Left renal cortex interstitium (tissue), 4 donors: Measurements from ENCODE around the gene SHF. TPM values are rescaled to one million over a fixed set of nuclear protein-coding genes. Genes with fewer than 3 reads are reported as not detected.
A peak's percentile ranks its signal among the peaks of the same experiment; 100 is the strongest.

Experiments
- DNase-seq, 4 donors: peaks; one replicate each; pipeline ENCODE4 v3.0.0-alpha.2; 2013; ENCODE audit warnings: low read depth in 4 of 4, low spot score in 2 of 4, missing footprints in 1 of 4
- polyA plus RNA-seq, 4 donors: library from polyadenylated mRNA; unstranded; fragments of 120-200 nt; gene quantifications; one replicate each; pipeline ENCODE4 v1.2.1, GENCODE V29; 2013; ENCODE audit not compliant: insufficient read length in 4 of 4

Gene SHF
- polyA plus RNA-seq, 4 donors = 17.4 to 22.0 (median 19.1) TPM

DNA sequence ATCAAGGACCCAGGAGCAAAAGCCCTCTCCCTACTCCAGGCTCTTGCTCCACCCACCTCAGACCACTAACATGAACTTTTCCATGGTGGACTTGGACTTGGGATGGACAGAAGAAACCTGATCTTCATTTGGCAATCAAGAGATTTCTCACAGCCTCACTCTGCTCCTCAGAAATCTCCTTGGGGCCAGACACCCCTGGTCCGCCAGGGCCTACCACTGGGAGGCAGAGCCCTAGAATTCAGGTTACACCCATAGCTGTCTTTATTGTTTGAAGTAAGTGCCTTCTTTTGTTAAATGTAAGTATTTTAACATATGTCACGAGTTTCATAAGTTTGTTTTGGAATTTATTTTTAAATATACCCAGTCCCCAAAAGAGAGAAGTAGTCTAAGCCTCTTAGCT, 13.2 kb downstream of the SHF start:
- DNase-seq = no peak

DNA sequence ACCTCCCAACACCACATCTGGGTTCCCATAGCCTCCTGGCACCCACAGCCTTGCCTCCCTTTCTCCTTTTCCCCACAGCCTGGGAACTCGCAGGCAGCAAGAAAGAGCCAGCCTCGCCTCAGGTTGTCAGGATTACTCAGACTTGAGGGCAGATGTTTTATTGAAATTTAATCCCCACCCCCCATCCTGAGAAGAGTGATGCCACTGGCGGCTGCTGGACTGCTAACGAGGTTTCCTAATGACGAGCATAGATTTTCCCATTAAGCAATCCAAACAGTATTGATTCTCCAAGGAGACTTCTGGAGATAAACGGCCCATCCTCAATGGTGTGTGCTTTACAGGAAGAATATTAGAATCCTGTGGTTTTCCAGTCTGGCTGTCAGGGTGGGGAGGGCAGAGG, 13.7 kb downstream of the SHF start:
- no peak for DNase-seq

DNA sequence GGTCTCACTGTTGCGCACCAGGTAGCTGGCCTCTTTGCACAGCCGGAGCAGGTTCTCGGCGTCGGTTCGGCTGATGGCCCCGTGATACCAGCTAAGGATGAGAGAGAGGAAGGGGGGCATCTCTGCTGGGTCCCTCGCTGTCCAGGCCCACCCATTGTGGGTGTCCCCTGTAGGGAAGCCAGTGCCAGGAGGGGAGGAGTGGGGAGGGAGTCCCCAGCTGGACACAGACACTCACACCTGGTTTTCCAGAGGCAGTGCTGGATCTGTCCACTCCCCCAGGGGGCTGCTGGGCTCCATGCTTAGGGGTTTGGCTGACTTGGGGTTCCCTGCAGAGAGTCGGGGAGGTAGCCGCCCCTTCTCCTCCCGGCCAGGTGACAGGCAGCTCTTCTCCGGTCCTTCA, 15.9 kb downstream of the SHF start:
- no peak for DNase-seq

DNA sequence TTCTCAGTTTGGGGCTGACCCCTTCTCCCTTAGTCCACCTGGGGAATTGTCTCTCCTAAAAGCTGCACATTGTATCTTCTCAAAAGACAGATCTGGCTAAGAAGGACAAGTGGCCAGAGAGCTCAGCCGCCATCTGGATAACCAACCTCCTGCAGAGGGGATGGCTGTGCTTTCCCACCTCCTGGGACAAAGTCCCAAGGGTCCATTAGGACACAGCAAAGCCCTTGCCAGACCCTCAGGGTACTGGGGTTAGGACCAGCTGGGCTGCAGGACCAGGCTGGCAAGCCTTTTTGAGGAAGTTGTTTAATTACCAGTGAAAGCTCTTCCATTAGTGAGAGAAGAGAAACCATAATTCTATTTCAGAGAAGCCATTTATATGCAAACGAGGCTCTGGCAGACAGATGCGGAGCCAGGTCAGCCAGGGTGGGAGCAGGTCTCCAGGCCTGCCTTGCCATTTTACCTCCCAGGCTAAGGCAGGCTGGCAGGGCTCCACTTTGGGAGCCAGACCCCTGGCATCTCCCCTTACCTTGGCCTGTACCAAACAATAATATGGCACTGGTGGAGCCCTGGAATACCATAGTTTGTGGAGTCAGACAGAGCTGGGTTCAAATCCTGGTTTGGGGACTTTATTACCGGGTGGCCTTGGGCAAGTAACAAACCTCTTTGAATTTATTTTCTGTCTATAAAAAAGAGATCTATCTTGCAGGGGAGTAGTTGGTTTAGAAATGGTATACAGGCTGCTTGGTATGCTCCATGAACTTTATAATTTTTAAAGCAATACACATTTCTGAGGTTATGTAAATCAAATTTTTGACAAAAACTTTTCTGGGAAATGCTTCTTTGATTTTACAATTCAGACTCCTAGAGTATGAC, 17.9 kb downstream of the SHF start:
- no peak for DNase-seq

DNA sequence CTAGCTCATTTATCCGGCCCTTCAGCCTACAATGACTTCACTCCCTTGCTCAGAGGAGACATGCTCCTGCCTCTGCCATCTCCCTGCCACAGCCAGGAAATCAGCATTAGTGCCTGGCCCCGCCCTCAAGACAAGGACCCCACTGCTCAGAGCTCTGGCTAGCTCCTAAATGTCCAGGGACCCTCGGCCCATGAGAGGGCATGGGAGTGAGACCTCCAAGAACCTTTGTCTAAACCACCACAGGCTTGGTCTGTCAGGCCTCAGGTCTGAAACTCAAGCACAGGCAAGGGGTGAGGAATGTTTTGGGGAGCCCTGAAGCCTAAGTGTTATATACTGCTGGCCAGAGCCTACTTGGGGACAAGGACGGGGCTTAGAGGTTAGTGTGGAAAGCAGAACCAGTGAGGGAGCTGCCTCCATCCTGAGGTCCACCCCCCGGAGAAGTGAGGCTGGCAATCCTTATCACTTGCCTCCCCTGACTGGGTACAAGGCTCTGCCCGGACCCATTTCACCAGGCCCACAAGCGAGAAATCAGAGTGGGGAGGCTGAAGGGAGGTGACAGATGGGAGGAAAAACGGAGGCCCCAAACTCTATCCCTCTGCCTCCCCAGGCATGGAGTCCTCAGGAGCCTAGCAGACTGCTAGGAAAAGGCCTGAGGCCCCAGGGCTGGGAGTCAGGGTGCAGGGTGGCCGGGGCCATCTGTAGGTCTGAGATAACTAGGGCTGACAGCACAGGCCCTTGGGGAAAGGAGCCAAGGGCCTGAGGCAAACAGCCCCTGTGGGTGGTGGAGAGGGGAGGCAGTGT, 18.8 kb downstream of the SHF start:
- DNase-seq = no peak

DNA sequence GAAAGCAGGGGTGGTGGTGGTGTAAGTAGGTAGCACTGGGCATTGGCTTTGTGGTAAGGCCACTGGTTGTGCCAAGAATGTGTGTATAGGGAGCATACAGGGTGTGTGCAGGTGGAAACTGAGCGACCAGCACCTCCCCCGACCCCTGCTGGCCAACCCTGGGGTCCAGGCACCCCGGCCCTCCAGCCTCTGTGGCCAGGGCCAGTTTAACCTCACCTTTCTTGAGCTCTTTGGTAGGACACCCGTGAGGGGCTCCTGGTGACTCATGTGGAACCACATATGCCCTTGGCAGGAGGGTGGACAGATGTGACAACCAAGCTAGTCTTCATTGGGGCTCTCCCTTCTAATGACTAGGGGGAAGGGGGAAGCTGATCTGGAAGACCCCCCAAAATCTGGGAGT, 19.5 kb downstream of the SHF start:
- no peak for DNase-seq

DNA sequence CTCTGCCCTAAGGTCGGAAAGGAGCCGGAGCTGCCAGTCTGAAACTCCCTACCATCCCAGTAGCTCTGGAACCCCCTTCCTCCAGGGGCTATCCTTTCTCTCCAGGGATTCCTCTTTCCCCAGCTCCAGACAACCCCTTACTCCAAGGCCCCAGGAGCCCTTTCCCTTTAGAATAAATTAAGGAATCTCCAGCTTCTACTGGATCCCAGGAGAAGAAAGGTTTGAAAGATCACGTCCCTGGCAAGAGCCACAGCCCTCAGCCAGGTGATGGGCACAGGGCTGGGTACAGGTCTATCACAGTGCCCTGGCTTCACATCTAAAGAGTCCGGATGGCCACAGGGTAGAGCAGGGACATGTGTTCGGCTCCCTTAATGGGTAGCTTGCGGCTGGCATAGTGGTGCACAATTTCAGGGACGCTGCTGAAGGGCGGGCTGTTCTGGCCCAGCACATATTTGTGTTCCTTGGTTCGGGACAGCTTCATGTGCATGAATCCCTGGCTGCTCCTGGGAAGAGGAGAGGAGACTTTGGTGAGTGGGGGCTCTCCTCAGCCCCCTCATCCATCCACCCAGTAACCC, 20.0 kb downstream of the SHF start:
- no peak for DNase-seq

DNA sequence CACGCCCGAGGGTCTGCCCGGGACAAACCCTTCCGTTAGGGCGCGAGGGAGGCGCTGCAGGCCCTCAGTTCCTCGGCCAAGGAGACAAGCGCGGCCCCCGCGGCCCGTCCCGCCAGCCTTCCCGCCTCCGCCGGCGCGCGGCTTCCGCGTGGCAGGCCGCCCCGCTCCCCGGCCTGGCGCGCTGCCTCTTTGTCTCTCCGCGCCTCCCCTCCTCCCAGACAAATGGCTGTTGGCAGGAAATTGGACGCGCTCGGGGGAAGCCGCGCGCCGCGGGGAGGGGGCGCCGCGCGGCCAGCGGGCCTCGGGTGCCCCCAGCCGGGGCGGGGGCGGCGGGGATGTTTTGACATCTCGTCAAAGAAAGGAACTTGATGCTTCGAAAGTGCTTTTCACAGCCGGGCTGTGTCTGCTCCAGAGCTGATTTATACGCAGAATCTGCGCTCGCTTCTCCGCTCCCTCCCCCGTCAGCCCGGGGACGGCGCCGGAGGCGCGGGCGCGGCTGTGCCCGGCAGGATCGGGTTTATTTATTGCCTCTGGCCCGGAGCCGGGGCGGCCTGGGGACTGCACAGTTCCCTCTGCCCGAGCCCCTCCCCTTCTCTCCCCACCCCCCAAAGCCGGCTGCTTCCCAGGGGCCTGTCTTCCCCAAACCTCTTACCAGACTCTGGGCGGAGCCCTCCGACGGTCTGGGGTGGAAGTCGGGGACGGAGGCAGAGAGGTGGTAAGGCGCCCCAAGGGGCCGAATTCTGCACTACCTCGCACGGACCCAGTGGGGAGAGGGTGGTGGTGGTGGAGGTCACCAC, 20.7 kb downstream of the SHF start:
- DNase-seq = peak; percentile 59 to 74 (median 64)

DNA sequence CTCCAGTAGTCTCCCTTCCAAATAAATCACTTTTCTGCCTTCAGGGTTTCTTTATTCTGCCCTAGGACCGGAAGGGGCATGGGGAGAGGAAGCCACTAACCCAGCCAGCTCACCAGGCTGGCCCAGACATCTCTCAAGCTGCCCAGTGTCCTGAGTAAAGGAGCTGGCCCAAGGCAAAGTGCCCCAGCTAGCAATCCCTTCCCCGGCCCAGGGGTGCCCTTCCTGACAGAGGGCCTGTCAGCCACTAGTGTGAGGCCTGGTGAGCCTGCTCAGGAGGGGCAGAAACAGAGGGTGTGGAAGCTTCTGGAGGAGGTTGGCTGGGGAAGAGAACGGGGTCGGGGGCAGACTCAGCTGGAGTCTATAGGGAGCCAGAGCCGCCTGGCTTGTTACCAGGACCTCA, 22.2 kb downstream of the SHF start:
- DNase-seq = no peak

DNA sequence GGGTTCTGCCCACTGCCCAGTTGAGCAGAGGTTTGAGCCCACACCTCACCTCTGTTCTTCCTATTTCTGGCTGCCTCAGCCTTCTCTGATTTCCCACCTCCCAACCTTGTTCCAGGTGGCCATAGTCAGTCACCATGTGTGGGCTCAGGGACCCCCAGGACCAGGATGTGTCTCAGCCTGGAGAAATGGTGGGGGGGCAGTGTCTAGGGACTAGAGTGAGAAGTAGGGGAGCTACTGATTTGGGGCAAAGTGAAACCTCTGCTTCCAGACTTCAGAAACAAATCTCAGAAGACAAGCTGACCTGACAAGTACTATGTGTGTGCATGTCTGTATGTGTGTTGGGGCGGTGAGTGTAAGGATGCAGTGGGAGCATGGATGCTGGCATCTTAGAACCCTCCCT, 22.9 kb downstream of the SHF start:
- no peak for DNase-seq

DNA sequence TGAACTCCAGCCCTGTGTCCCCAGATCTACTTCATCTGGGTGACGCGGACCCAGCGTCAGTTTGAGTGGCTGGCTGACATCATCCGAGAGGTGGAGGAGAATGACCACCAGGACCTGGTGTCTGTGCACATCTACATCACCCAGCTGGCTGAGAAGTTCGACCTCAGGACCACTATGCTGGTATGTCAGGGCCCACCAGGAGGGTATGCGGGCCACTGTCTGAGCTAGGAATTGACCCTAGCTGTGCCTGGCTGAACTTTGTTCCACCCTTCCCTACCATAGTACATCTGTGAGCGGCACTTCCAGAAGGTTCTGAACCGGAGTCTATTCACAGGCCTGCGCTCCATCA, 24.3 kb downstream of the SHF start:
- no peak for DNase-seq

DNA sequence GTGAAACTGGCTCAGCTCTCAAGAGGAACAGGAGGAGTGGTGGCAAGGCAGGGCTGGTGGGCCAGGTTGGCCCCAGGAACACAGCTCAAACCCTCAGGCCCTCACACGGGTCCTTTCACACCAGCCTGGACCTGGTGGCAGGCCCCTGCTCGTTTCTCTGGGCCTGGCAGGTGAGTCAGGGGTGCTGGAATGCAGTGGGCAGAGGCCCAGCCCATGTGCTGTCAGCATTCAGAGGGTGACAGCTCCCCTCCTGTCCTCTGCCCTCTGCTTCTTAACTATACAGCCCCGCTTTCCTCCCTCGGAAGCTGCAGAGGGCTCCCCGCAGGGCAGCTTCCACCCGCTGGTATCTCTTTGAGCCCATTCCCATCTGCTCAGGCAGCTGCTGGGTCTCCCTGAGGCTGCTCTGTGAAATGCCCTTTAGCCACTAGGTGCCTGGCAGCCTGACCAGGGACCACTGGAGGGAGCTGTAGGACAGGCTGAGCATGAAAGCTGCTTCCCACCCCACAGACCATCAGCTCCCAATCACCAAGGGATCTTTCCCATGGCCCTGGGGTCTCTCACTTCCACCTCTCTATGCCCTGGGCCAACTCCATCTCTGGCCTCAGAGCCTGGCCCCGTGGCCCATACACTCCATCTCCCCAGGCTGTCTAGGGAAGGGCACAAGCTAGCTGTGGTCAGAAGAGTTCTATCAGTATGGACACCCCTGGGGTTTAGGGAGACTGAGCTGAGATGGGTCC, 24.8 kb downstream of the SHF start:
- DNase-seq = peak in 2 of 4 donors; percentile 55 to 79

DNA sequence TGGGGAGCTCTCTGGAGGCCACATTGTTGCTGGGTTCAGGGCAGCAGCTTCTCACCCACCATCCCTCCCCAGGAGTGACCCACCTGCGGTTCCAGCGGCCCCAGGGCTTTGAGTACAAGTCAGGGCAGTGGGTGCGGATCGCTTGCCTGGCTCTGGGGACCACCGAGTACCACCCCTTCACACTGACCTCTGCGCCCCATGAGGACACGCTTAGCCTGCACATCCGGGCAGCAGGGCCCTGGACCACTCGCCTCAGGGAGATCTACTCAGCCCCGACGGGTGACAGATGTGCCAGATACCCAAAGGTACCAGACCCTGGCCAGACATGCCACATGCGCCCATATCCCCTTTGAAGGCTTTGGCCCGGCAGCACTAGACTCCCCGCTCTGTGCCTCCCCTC, 26.1 kb downstream of the SHF start:
- DNase-seq = no peak

DNA sequence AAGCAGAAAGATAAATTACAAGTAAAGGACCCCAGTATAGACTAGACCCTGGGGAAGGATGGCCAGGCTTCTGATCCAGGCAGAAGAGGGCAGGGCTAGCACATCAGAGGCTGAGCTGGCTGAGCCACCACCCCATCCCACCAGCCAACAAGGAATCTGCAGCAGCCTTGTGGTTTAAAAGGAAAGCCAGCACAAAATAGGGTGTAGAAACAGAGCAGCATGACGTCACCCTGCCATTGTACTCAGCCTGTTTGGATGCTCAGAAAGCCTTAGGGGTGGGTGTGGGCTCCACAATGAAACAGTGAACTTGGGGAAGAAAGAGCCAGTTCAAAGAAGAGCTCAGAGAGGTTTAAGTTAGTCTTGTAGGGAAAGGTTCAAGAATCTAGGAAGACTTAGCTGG, 29.8 kb downstream of the SHF start:
- DNase-seq = no peak

DNA sequence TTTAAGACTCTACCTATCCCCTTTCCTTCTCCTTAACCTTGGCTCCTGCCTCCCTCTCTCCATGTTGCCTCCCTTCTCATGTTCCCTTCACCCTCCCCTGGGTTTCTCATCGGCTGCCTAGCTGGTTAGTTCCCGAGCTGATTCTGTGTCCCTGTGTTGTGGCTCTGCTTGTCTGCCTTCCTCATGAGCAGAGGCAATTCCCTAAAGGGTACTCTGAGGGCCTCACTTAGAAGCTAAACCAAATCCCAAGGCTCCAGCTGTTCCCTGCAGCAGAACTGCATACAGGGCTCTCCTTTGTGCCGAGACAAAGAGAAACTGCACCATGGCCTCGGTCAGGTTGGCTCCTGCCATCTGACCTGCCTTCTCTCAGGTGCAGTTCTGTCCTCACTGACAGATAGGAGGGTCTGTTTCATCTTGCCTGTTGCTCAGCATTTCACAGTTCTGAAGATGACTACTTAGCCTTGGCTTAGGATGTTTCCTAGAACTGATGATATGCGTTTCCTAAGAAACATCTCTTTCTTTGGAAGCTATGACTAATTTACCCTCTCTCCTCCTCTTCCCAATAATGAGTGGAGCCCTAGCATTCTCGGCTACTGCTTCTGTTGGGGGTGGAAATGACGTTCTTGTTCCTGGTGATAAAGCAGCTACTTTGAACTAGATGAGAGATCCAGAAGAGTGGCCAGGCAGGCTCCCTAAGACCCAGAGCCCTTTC, 30.9 kb downstream of the SHF start:
- DNase-seq = no peak

DNA sequence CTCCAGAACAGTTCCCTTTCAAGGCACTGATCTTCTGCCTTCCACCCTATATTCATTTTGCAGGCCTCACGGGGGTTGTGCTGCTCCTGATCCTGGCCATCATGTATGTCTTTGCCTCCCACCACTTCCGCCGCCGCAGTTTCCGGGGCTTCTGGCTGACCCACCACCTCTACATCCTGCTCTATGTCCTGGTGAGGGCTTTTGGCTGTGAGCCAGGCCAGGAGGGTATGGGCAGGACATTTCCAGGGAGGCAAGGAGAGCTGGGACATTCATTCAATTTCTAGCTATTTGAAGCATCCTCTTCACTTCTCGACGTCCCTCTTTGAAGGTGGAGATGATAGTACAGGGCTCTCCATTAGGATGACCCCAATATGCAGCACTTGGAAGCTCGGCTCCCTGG, 32.0 kb downstream of the SHF start:
- no peak for DNase-seq

DNA sequence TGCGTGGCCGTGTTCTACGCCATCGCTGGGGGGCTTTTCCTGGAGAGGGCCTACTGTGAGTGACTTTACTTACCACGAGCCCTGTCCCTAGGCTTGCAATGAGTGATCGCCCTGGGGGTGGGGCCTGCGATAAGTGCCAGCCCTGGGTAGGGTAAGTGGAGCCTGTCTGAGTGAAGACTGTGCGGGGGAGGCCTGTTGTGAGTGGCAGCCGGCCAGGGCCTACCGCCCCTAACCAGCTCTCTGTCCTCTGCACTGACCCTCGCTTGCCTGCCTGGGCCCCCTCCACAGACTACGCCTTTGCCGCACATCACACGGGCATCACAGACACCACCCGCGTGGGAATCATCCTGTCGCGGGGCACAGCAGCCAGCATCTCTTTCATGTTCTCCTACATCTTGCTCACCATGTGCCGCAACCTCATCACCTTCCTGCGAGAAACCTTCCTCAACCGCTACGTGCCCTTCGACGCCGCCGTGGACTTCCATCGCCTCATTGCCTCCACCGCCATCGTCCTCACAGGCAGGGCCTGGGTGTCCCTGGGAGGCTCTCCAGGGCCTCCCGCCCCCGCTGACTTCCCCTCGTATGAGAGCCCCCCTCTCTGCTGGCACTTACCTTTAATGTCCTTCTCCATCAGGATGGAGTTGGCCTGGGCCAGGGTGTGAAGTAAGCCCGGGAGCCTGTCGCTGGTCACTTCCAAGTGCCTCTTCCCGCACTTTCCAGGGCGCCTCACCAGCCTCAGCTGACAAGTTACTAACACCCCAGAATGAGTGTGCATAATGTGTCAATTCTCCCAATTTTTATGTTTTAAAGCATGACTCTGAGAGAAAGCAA, 35.6 kb downstream of the SHF start:
- DNase-seq = no peak

DNA sequence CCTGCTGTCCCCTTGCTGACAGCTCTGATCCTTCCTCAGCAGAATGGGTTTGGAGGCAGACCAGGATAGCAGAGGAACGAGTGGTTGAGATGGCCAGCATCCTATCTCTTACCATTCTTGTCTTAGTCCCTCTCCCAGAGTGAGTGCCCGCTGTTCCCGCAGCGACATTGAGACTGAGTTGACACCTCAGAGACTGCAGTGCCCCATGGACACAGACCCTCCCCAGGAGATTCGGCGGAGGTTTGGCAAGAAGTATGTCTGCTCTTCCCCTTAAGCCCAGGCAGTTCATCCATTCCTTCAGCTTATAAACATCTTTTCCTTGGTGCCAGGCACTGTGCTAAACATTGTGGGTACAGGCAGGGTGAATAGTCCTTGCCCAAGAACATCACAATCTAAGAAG, 36.8 kb downstream of the SHF start:
- no peak for DNase-seq

DNA sequence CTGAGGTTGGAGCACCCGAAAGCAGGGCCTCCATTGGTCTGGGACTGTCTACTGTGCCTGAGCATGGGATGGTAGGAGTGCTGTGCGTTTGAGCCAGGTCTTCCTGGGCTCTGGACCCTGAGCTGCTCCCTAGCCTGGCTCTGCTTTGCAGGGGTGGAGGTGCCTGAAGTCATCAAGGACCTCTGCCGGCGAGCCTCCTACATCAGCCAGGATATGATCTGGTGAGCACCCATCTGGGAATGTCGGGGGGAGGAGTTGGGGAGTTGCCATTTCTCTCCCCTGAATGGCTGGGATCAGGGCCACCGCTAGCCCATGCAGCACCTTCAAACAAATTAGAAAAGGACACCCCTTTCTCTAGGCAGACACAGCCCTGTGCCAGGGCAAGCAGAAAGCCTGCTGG, 37.3 kb downstream of the SHF start:
- no peak for DNase-seq
